Stimulated activated CD8-positive, alpha-beta memory T cell treated with anti-CD3 and anti-CD28 coated beads, Interleukin-12 subunit alpha, Interleukin-12 subunit beta, amount 100 ng/mL, for 4 hours (primary cell): ENCODE data around the gene TMEM263.

Experiments
- DNase-seq: peaks from one replicate; pipeline ENCODE4 v3.0.0-alpha.2; 2020; ENCODE audit warnings: low read depth

Gene TMEM263

GRCh38 chr12:106947461-106947860, 8.2 kb upstream of the TMEM263 start:
- no peak for DNase-seq

- DNase-seq = no peak
Measured at GRCh38 chr12:106950591-106950990, 5.1 kb upstream of the TMEM263 start.

GRCh38 chr12:106953352-106954250, 2.1 kb upstream of the TMEM263 start:
- DNase-seq = no peak

DNA sequence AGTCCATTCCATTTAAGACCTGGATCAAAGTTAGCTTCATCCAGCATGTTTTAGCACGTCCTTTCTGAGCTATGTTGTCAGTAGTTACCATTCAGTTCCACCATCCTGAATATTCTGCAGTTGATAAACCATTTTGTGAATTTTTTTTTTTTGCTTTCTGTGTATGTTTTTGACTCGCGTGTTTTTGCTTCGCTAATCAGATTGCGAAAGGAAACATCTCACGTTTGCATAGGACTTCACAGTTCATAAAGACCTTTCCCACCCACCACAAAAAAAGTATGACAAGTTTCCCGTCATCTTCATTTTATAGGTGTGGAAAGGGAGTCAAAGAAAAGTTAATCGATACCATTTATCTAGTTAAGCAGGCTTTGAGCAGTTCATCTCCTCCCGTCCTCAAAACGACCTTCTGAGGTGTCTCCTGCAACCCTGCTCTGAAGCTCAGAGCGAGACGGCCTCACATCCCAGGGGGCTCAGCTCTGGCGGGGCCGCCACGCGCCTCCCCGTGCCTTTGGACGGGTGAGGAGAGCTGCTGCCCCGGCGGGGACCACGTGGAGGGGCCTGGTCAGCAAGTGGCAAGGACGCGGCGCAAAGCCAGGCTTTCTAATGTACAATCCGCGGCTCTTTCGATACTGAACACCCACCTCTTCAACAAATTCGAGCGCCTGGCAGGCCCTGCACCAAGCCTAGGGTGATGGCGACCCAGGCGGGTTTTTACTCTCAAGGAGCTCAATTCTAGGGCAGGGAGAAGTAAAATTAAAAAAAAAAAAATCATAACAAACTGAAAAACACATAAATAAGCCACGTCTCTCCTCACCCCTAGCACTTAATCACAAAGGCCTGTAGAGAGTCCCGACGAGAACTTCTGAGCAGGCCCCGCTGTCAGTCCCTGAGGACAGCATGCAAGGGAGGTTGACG, 988 bp upstream of the TMEM263 start:
- no peak for DNase-seq

DNA sequence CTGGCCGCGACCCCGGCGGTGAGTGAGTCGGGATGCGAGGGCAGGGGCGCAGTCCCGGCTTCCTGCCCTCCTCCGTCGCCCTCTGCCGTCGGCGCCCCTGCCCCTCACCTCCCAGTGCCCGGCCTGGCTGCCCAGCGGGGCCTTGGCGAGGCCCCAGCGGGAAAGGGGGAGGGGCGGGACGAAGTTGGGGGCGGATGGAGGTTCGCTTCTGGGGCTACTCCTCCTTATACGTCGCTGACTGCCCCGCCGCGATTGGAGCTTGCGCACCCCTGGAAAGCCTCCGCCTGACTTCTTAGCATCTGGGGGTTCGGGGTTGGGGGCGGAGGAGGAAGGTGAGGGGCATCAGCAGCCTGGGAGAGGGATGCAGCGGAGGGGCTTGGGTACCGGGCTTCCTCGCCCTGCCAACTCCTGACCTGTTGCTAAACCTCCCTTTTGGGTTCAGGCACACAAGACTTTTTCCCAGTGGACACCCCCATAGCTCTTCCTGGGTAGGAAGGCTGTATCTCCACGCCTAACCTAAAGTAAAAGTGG, 406 bp downstream of the TMEM263 start:
- no peak for DNase-seq

GRCh38 chr12:106957583-106957982, 1.9 kb downstream of the TMEM263 start:
- DNase-seq = no peak

DNA sequence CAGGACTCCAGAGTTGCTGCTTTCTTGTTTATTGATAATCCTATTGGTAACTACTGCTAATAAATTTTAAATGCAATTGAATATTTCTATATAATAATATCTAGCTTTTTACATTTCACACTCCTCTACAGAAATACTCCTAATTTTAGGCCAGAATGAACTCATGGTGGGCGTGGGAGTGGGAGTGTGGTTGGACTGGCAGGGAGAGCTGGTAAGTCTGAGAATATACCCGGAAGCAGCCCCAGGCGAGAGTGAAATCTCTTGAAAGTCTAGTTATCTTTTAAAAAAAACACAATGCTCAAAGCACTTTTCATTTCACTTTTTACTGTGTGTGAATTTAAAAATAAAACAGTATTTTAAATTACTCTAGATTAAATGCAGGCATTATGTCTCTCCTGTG, 4.7 kb downstream of the TMEM263 start:
- no peak for DNase-seq

- no peak for DNase-seq
Measured at GRCh38 chr12:106962286-106962685, 6.6 kb downstream of the TMEM263 start.

DNA sequence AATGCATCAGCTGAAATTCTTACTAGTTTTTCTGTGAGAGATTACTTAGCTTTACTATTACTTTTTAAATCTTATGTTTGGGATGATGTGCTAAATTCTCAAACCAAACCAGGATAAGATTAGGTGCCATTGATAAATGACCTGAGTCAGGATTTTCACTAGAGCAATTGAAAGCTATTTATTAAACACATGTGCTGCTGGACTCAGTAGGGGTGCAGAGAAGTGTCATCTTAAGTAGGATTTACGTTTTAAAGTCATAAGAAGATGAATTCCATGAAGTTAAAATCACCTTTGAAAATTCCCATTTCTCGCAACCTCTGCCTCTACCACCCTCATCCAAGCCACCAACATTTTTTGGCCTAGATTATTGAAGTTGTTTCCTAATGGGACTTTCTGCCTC, 8.8 kb downstream of the TMEM263 start:
- DNase-seq = no peak

DNA sequence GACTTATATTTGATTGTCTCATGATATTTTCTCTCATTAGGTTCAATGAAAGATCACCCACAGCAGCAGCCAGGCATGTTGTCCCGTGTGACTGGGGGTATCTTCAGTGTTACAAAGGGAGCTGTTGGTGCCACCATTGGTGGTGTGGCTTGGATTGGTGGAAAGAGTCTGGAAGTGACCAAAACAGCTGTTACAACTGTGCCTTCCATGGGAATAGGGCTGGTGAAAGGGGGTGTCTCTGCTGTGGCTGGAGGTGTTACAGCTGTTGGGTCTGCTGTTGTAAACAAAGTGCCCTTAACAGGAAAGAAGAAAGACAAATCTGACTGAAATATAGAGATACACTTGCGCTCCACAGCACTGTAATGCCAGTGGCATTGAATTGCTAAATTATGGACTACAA, 15.4 kb downstream of the TMEM263 start:
- no peak for DNase-seq

- no peak for DNase-seq
Measured at GRCh38 chr12:106973545-106973944, 17.8 kb downstream of the TMEM263 start.

DNA sequence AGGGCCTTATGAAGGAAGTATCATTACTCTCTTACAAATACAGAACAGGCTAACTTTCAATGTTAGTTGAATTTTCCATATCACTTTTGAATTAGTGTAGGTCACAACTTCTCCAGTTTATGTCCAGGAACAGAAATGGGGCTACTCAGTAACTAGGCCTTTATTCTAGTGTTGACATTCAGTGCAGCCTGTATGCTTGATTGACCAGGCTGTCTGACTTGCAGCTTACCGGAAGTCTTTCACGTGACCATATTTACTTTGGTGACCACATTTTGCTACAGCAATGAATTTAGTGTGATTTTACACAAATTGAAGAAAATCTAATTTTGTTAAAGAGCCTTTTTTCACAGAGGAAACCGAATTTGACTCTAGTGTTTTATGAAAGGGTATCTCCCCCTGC, 18.8 kb downstream of the TMEM263 start:
- DNase-seq = no peak

DNA sequence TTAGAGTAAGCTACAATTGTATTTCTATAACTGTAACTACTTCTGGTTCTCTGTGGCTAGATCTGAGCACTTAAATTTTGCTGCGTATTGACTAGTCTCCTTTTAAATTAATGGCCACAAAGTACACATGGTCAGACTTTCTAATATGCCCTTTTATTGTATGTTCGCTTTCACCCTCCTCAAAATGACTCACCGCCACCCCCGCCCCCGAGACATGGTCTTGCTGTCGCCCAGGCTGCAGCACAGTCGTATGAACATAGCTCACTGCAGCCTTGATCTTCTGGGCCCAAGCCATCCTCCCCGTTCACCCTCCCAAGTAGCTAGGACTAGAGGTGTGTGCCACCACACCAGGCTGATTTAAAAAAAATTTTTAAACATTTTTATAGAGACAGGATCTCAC, 19.4 kb downstream of the TMEM263 start:
- DNase-seq = no peak

- DNase-seq = no peak
Measured at GRCh38 chr12:106975993-106976658, 20.4 kb downstream of the TMEM263 start.

- DNase-seq = no peak
Measured at GRCh38 chr12:106976668-106977067, 21.0 kb downstream of the TMEM263 start.

- DNase-seq = no peak
Measured at GRCh38 chr12:106978035-106978800, 22.5 kb downstream of the TMEM263 start.

GRCh38 chr12:106980944-106981343, 25.2 kb downstream of the TMEM263 start:
- no peak for DNase-seq

DNA sequence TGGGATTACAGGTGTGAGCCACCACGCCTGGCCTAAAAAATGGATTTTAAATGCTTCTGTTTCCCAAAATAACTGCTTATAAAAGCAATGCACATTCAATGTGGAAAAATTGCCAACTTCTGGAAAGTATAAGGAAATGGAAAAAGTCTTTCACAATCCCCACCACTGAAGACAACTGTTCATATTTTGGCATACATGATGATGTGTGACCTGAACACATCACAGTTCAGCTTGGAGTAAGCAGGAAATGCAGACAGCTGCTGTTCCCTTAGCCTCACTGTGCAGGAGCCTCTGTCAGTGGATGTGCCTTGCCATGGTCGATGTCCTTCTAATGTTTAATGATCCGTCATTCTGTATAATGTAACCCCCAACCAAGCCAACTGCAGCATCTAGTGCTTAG, 26.1 kb downstream of the TMEM263 start:
- DNase-seq = no peak

- DNase-seq = no peak
Measured at GRCh38 chr12:106982229-106982628, 26.5 kb downstream of the TMEM263 start.

- no peak for DNase-seq
Measured at GRCh38 chr12:106984588-106985137, 29.0 kb downstream of the TMEM263 start.

GRCh38 chr12:106985479-106985878, 29.8 kb downstream of the TMEM263 start:
- DNase-seq = no peak
